ENCODE data around the gene FIBCD1. TPM values are rescaled to one million over a fixed set of nuclear protein-coding genes. Genes with fewer than 3 reads are reported as not detected.

Gene FIBCD1
- total RNA-seq, 1 donor = 0.27 TPM

DNA sequence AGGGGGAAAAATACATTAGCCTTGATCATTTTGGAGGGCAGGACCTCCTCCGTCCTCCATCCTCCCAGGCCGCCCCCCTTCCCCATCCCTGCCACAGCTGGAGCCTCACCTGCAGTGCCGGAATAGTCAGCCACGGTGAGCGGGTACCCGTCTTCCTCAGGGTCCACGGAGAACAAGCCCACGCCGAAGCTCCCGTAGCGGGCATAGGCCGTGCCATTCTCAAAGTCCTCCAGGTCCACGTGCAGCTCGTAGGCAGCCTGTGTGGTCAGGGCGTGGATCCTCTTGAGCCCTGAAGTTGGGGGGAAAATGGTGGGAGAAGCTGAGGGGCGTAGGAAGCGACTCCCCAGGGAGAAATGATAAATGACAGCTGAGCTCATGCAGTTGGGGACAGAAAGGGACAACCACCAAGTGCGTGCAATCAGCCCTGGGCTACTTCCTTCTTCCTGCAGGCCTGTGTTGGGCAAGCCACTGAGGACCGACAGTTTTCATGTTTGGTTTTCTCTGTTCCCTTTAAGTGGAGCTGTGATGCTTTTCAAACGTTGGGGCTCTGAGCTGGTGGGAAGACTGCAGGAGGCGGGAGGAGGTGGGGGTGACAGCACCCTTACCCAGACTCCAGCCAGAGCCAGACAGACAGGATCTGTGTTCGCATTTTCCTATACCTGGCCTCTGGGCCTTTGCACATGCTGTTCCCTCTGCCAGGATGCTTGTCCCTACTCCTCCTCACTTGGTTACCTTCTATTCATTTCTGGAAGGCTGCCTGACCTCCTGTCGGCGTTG, 33.7 kb downstream of the FIBCD1 start:
- TF ChIP-seq CTCF (IDR thresholded peaks at IDR 0.05; ENCODE audit: insufficient read depth, low read length) = no peak
- no peak overlapping the region for H3K4me3 ChIP-seq (ENCODE audit: low read depth, low read length)
- DNase-seq (ENCODE audit: low read depth) = no peak

DNA sequence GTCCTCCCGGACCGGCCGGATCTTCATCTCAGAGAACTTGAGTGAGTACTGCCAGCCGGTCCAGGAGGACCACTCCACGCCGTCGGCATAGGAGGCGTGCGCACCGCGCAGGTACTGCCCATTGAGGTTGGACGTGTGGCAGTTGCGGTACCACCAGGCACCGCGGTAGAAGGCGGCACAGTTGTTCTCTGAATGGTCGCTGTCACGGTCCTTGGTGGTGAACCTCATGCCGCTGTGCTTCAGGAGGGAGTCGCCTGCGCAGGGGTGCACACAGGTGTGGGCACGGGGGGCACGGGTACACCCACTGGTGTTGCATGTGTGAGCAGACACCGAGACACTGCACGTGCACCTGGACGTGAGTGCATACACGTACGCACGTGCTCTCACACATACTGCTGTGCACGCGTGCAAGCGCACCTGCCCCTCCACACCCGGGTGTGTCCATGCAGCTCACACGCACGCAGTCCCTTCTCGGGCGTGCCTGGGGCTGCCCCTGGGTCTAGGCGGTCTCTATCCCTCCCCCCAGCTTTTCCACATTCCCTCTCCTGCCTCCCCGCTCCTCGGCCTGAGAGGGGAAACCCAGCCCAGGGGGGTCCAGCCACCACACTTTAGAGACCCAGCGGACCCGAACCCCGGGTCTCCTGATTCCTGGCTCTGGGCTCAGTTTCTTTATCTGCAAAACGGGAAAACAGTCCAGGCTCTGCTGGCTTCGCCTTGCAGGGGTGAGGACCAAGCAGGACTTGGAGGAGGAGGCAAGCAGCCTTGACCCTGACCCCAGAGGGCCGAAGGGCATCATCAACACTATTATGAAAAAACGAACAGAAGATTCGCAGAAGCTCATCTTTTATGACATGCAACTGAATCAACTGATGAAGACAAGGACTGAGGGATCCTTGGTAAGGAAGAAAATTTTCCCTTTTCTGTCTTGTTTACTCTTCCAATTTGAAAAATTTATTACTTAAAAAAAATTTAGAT, 34.7 kb downstream of the FIBCD1 start:
- H3K4me3 ChIP-seq (ENCODE audit: low read depth, low read length) = no peak overlapping the region
- DNase-seq (ENCODE audit: low read depth) = no peak
- no peak for TF ChIP-seq CTCF (IDR thresholded peaks at IDR 0.05; ENCODE audit: insufficient read depth, low read length)

DNA sequence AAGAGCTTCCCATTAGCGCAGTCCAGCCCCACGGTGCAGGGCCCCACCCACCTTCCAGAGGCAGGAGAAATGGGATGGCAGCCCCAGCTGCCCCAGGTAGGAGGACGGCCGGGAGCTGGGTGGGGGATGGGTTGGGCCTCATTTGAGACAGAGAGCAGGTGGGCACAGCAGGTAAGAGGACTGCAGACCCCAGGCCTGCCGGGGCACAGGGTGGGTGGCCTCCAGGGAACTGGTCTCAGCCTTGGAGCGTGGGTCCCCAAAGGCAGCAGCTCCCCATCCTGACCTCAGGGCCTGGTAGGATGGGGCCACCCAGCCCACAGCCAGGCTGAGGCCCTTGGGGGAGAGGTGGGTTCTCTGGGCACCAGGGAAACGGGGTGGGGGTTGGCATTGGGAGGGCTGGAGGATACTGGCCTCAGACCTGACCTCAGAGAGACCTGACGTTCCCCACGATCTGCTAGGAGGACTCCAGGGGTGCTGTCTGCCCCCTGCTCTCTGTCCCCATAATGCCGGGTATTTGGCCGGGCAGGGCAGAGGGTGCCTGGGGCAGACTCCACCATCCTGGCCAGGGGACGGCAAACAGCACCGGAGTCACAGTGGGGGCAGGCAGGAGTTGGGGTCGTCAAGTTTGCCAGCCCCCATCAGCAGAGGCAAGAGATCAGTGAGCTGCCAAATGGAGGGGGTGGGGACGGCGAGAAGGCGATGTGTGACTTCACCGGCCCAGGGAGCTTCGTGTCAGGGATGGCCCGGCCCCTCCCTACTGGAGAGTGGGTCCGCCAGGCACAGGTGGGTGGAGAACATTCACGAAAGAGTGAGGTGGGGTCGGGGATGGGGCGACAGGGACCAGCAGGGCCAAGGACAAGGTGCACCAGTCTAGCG, 35.6 kb downstream of the FIBCD1 start:
- DNase-seq (ENCODE audit: low read depth) = no peak
- no peak overlapping the region for H3K4me3 ChIP-seq (ENCODE audit: low read depth, low read length)
- TF ChIP-seq CTCF (IDR thresholded peaks at IDR 0.05; ENCODE audit: insufficient read depth, low read length) = no peak

- TF ChIP-seq CTCF (IDR thresholded peaks at IDR 0.05; ENCODE audit: insufficient read depth, low read length) = no peak
- H3K4me3 ChIP-seq (ENCODE audit: low read depth, low read length) = no peak overlapping the region
- no peak for DNase-seq (ENCODE audit: low read depth)
Measured at GRCh38 chr9:130902204-130903185, 36.6 kb downstream of the FIBCD1 start.

- no peak for DNase-seq (ENCODE audit: low read depth)
- TF ChIP-seq CTCF (IDR thresholded peaks at IDR 0.05; ENCODE audit: insufficient read depth, low read length) = no peak
- H3K4me3 ChIP-seq (ENCODE audit: low read depth, low read length) = no peak overlapping the region
Measured at GRCh38 chr9:130901498-130902203, 37.4 kb downstream of the FIBCD1 start.
